Measurements from ENCODE around the gene RASSF4. TPM values are rescaled to one million over a fixed set of nuclear protein-coding genes. Genes with fewer than 3 reads are reported as not detected.

Gene RASSF4
- polyA plus RNA-seq, 1 experiment, result 11.2 TPM

GRCh38 chr10:44958196-44958897, 1.3 kb upstream of the RASSF4 start:
- TF ChIP-seq CTCF (IDR thresholded peaks at IDR 0.05; ENCODE audit: low read depth, low read length), result no peak
- H3K27ac ChIP-seq (ENCODE audit: low read depth, low read length), result no peak overlapping the region
- no peaks in the 10 kb centered on the region for H3K27me3 ChIP-seq (ENCODE audit: control insufficient read depth, insufficient read depth, low read length)
- ChIA-PET CTCF (interaction anchor here (0.7 kb wide), 1 partner anchor 263 kb away, joined by 3 read pairs; no protein-coding TSS in a partner anchor), POLR2A (no interaction called here)
- no peak for DNase-seq (ENCODE audit: low read depth, low spot score)
- no peaks in the 10 kb centered on the region; the same call in 1 of the 2 replicates for H3K9me3 ChIP-seq (ENCODE audit: control insufficient read depth, insufficient read depth, low read length)
- peak overlapping the region; percentile 71 for H3K4me3 ChIP-seq (ENCODE audit: low read depth, low read length)

- ChIA-PET POLR2A (no interaction called here), CTCF (interaction anchor here (0.7 kb wide), 1 partner anchor 263 kb away, joined by 3 read pairs; no protein-coding TSS in a partner anchor)
- Histone ChIP-seq H3K27me3 (ENCODE audit: control insufficient read depth, insufficient read depth, low read length) (no peaks in the 10 kb centered on the region), H3K27ac (ENCODE audit: low read depth, low read length) (no peak overlapping the region), H3K4me3 (ENCODE audit: low read depth, low read length) (peak overlapping the region; percentile 71), H3K9me3 (ENCODE audit: control insufficient read depth, insufficient read depth, low read length) (no peaks in the 10 kb centered on the region; the same call in 1 of the 2 replicates)
- TF ChIP-seq CTCF (IDR thresholded peaks at IDR 0.05; ENCODE audit: low read depth, low read length), result no peak
- no peak for DNase-seq (ENCODE audit: low read depth, low spot score)
These were observed 730 bp upstream of the RASSF4 start for GRCh38 chr10:44958898-44959246.

DNA sequence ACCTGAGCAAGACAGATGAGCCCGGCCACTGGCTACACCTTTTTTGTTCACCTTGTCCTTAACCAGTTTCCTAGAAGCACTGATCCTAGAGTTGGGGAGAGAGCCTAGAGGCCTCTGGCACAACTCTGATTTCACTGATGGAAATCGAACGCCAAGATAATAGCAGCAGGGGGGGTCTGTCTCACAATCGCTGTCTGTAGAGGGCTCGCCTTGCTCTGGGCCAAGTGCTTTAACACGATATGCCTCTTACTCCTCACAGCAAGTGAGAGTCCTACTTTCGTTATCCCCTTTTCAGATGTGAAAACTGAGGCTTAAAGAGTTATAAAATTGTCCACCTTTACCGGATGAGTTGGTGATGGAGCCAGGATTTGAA, 472 bp downstream of the RASSF4 start:
- H3K4me3 ChIP-seq (ENCODE audit: low read depth, low read length), result peak overlapping the region; percentile 75
- no peak for TF ChIP-seq CTCF (IDR thresholded peaks at IDR 0.05; ENCODE audit: low read depth, low read length)
- no peak for DNase-seq (ENCODE audit: low read depth, low spot score)
- H3K9me3 ChIP-seq (ENCODE audit: control insufficient read depth, insufficient read depth, low read length), result no peaks in the 10 kb centered on the region; the same call in 1 of the 2 replicates
- ChIA-PET POLR2A (no interaction called here), CTCF (interaction anchor here (3.9 kb wide), 1 partner anchor 27 kb away, joined by 12 read pairs; no protein-coding TSS in a partner anchor)
- H3K27ac ChIP-seq (ENCODE audit: low read depth, low read length), result no peak overlapping the region
- H3K27me3 ChIP-seq (ENCODE audit: control insufficient read depth, insufficient read depth, low read length), result no peaks in the 10 kb centered on the region

GRCh38 chr10:44960482-44961229, 1.1 kb downstream of the RASSF4 start:
- no peaks in the 10 kb centered on the region for H3K27me3 ChIP-seq (ENCODE audit: control insufficient read depth, insufficient read depth, low read length)
- ChIA-PET CTCF (interaction anchor here (3.9 kb wide), 1 partner anchor 28 kb away, joined by 12 read pairs; no protein-coding TSS in a partner anchor), POLR2A (no interaction called here)
- no peaks in the 10 kb centered on the region; the same call in 1 of the 2 replicates for H3K9me3 ChIP-seq (ENCODE audit: control insufficient read depth, insufficient read depth, low read length)
- no peak overlapping the region for H3K27ac ChIP-seq (ENCODE audit: low read depth, low read length)
- no peak for TF ChIP-seq CTCF (IDR thresholded peaks at IDR 0.05; ENCODE audit: low read depth, low read length)
- DNase-seq (ENCODE audit: low read depth, low spot score), result no peak
- H3K4me3 ChIP-seq (ENCODE audit: low read depth, low read length), result peak overlapping the region; percentile 75

GRCh38 chr10:44961230-44961571, 1.6 kb downstream of the RASSF4 start:
- Histone ChIP-seq H3K9me3 (ENCODE audit: control insufficient read depth, insufficient read depth, low read length) (no peaks in the 10 kb centered on the region; the same call in 1 of the 2 replicates), H3K4me3 (ENCODE audit: low read depth, low read length) (no peak overlapping the region), H3K27me3 (ENCODE audit: control insufficient read depth, insufficient read depth, low read length) (no peaks in the 10 kb centered on the region), H3K27ac (ENCODE audit: low read depth, low read length) (no peak overlapping the region)
- POLR2A ChIA-PET, result no interaction called here
- DNase-seq (ENCODE audit: low read depth, low spot score), result no peak
- CTCF ChIA-PET, result interaction anchor here (3.9 kb wide), 1 partner anchor 28 kb away, joined by 12 read pairs; no protein-coding TSS in a partner anchor
- TF ChIP-seq CTCF (IDR thresholded peaks at IDR 0.05; ENCODE audit: low read depth, low read length), result no peak
